ENCODE data around the gene TUBA4A. TPM values are rescaled to one million over a fixed set of nuclear protein-coding genes. Genes with fewer than 3 reads are reported as not detected.

Gene TUBA4A
- total and polyA plus RNA-seq, 3 donors from 2014 or later: 27.0 to 90.0 (median 47.6) TPM

DNA sequence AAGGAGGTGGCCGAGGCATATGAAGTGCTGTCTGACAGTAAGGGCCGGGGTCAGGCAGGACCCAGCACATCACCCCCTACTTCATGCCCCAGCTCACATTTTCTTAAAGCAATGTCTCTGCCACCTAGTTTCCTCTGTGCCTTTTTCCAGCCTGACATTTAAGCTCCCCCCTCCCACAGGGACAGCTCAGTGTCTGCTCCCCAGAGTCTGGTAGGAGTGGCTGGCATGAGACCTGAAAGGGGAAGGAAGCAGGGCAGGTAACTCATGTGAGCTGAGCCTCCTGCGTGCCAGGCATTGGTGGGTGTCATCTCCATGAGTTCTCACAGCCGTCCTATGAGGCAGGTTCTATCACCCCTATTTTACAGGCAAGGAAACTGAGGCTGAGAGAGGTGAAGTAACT lies 26.9 kb upstream of the TUBA4A start:
- H3K27ac ChIP-seq: peak overlapping the region; percentile 99 to 100
- whole genome bisulfite sequencing, 2 donors: 96 to 100% methylated on average over 4 of the region's 4 CpGs
- peaks cover 28% of the 10 kb centered on the region for H3K4me1 ChIP-seq
- TF ChIP-seq, protein P1, sequence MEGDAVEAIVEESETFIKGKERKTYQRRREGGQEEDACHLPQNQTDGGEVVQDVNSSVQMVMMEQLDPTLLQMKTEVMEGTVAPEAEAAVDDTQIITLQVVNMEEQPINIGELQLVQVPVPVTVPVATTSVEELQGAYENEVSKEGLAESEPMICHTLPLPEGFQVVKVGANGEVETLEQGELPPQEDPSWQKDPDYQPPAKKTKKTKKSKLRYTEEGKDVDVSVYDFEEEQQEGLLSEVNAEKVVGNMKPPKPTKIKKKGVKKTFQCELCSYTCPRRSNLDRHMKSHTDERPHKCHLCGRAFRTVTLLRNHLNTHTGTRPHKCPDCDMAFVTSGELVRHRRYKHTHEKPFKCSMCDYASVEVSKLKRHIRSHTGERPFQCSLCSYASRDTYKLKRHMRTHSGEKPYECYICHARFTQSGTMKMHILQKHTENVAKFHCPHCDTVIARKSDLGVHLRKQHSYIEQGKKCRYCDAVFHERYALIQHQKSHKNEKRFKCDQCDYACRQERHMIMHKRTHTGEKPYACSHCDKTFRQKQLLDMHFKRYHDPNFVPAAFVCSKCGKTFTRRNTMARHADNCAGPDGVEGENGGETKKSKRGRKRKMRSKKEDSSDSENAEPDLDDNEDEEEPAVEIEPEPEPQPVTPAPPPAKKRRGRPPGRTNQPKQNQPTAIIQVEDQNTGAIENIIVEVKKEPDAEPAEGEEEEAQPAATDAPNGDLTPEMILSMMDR (IDR thresholded peaks at IDR 0.05): no peak
- TF ChIP-seq POLR2A (IDR thresholded peaks at IDR 0.05): no peak
- DNase-seq: no peak
- H3K27me3 ChIP-seq: no peaks in the 10 kb centered on the region
- intact Hi-C loops (cut with DNase I; ENCODE audit: low total_unique reads): no loop called here
- H3K36me3 ChIP-seq (ENCODE audit: low read depth, missing control alignments): no peaks in the 10 kb centered on the region
- H3K9me3 ChIP-seq: no peaks in the 10 kb centered on the region
- no peak overlapping the region for H3K4me3 ChIP-seq

DNA sequence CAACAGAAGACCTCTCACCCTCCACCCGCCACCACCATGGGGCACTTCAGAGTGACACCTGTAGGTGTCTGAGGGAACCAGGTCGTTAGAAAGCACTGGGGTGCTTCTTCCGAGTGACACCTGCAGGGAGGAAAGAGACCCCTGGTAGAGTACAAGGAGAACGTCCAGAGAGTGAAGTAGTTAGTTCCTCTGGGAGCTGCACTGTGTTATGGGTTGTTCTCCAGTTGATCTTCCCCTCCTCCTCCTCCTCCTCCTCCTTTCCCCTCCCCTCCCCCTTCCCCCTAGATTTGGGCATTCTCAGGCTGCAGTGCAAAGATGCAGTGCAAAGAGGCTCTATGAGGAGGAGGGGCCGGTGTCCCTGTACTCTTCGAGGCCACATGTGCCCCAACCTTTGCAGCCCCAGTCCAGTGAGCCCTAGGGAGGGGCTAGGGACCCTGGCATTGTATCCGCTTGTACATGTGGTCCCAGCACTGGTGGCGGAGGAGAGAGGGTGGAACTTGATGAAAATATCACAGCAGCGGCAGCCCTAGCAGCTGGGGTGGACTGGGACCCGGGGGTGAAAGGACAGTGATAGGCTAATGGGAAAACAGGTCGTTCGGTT lies 26.3 kb upstream of the TUBA4A start:
- Histone ChIP-seq H3K27ac (peak overlapping the region; percentile 99 to 100), H3K4me1 (peaks cover 24% of the 10 kb centered on the region), H3K36me3 (ENCODE audit: low read depth, missing control alignments) (no peaks in the 10 kb centered on the region), H3K9me3 (no peaks in the 10 kb centered on the region), H3K4me3 (peak overlapping the region; percentile 87 to 91), H3K27me3 (no peaks in the 10 kb centered on the region)
- intact Hi-C loops (cut with DNase I; ENCODE audit: low total_unique reads): no loop called here
- TF ChIP-seq, protein P1 (IDR thresholded peaks at IDR 0.05): no peak
- no peak for TF ChIP-seq POLR2A (IDR thresholded peaks at IDR 0.05)
- 34 to 37% methylated on average over 11 to 12 of the region's 12 CpGs for WGBS, 2 donors
- DNase-seq: no peak

DNA sequence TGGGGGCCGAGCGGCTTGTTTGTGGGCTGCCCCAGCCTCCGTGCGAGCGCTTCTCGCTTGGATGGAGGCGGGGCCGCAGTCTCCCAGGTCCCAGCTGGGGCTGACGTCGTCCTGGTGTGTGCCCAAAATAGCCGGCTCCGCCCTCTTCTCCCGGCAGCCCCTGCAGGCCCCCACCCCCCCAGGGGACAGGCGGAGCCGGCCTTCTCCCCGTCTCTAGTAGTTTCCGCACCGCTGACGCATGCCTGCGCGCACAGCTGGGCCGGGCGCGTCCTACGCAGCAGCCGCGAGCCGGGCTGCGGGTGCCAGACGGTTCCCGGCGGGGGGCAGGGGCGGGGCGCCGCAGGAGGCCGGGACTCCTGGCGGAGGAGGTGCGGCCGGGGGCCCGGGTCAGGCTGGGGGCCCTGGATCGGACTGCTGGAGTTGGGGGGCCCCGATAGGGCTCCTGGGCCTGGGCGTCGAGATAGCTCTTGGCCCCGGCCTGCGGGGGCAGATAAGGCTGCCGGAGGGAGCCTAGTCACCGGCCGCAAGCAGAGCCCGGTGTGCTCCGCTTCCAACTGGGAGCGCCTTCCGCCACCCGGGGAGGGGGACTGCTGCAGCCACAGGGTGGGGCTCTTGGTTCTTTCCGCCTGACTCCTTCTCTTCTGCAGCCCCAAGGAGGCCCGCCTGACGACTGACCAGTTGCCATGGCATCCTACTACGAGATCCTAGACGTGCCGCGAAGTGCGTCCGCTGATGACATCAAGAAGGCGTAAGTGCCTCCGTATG lies 25.6 kb upstream of the TUBA4A start, which contains the start of gene DNAJB2:
DNAJB2 (plus strand) TSS at position 216 of the 765 bp plus-strand sequence; CDS start at position 684, 468 bp downstream.
- Histone ChIP-seq H3K27me3 (no peaks in the 10 kb centered on the region), H3K4me3 (peak within 1 kb of the TSS; percentile 87 to 91), H3K36me3 (ENCODE audit: low read depth, missing control alignments) (no peaks in the 10 kb centered on the region), H3K9me3 (no peaks in the 10 kb centered on the region), H3K27ac (peak within 1 kb of the TSS; percentile 99 to 100), H3K4me1 (peaks cover 25% of the 10 kb centered on the region)
- peak; percentile 98 for DNase-seq
- intact Hi-C loops (cut with DNase I; ENCODE audit: low total_unique reads): no loop called here
- WGBS, 2 donors: 1% methylated on average over 13 to 65 of the region's 65 CpGs
- TF ChIP-seq POLR2A (IDR thresholded peaks at IDR 0.05): peak; percentile 29
- TF ChIP-seq, protein P1 (IDR thresholded peaks at IDR 0.05): no peak

DNA sequence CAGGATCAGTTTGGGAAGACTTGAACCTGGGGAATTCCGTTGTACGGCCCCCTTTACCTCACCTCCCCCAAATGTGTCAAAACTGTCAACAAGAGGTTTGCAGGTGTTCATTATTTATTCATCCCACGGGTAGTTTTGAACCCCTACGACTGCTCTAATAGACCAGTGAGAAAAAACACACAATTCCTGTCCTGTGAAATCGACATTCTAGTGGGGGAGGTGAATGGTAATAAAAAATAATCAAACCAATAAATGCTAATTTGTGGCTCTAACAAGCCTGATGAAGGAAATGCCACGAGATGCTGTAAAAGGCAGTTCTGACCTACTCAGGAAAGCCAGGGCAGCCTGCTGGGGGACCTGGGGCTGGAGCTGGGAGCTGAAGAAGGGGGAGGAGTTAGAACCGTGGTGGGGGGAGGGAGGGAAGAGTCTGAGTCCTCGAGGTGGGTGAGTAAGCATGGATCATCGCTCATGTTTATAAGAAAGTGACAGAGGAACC lies 25.0 kb upstream of the TUBA4A start:
- TF ChIP-seq, protein P1 (IDR thresholded peaks at IDR 0.05): no peak
- TF ChIP-seq POLR2A (IDR thresholded peaks at IDR 0.05): no peak
- H3K27ac ChIP-seq: peak overlapping the region; percentile 99 to 100
- H3K36me3 ChIP-seq (ENCODE audit: low read depth, missing control alignments): no peaks in the 10 kb centered on the region
- H3K9me3 ChIP-seq: no peaks in the 10 kb centered on the region
- peaks cover 29% of the 10 kb centered on the region for H3K4me1 ChIP-seq
- intact Hi-C loops (cut with DNase I; ENCODE audit: low total_unique reads): no loop called here
- DNase-seq: no peak
- WGBS, 2 donors: 10% methylated on average over 9 of the region's 9 CpGs
- H3K4me3 ChIP-seq: peak overlapping the region; percentile 87 to 91
- no peaks in the 10 kb centered on the region for H3K27me3 ChIP-seq

All from testis (tissue), 3 donors.